Effector memory CD4-positive, alpha-beta T cell (primary cell): ENCODE results near the gene NLRC3.

Experiments
- DNase-seq, 3 donors: peaks; one replicate each; pipeline ENCODE4 v3.0.0-alpha.2; 2020
- H3K27ac ChIP-seq: 2 replicates; pipeline ENCODE4 v1.7.0; 2013; ENCODE audit warnings: mild to moderate bottlenecking, low read length, moderate library complexity; ENCODE audit not compliant: insufficient read depth, poor library complexity, severe bottlenecking
- H3K27me3 ChIP-seq: replicated peaks from 2 replicates; pipeline ENCODE4 v1.7.0; 2013; ENCODE audit warnings: mild to moderate bottlenecking, low read length; ENCODE audit not compliant: insufficient read depth, control insufficient read depth, poor library complexity, severe bottlenecking
- H3K36me3 ChIP-seq: 2 replicates; pipeline ENCODE4 v1.7.0; 2013; ENCODE audit warnings: mild to moderate bottlenecking, low read length, moderate library complexity; ENCODE audit not compliant: control insufficient read depth, insufficient read depth
- H3K4me1 ChIP-seq: 2 replicates; pipeline ENCODE4 v1.7.0; 2013; ENCODE audit warnings: low read length, mild to moderate bottlenecking; ENCODE audit not compliant: control insufficient read depth, insufficient read depth, poor library complexity, severe bottlenecking
- H3K4me3 ChIP-seq: 2 replicates; pipeline ENCODE4 v1.7.0; 2013; ENCODE audit warnings: low read length, low read depth, mild to moderate bottlenecking; ENCODE audit not compliant: insufficient read depth, poor library complexity, severe bottlenecking
- H3K9me3 ChIP-seq: 2 replicates; pipeline ENCODE4 v1.7.0; 2013; ENCODE audit warnings: mild to moderate bottlenecking, low read length, moderate library complexity; ENCODE audit not compliant: control insufficient read depth

Gene NLRC3

GRCh38 chr16:3580686-3581085, 3.5 kb upstream of the NLRC3 start:
- Histone ChIP-seq H3K9me3 (no peaks in the 10 kb centered on the region), H3K27ac (no peak overlapping the region), H3K36me3 (no peaks in the 10 kb centered on the region), H3K27me3 (no peaks in the 10 kb centered on the region), H3K4me3 (no peak overlapping the region), H3K4me1 (peaks cover 19% of the 10 kb centered on the region)
- DNase-seq, result no peak

GRCh38 chr16:3580251-3580651, 3.0 kb upstream of the NLRC3 start:
- H3K4me1 ChIP-seq, result peaks cover 23% of the 10 kb centered on the region
- no peaks in the 10 kb centered on the region for H3K9me3 ChIP-seq
- no peak overlapping the region for H3K4me3 ChIP-seq
- H3K27me3 ChIP-seq, result no peaks in the 10 kb centered on the region
- no peaks in the 10 kb centered on the region for H3K36me3 ChIP-seq
- DNase-seq, result no peak
- peak overlapping the region; percentile 7 for H3K27ac ChIP-seq

DNA sequence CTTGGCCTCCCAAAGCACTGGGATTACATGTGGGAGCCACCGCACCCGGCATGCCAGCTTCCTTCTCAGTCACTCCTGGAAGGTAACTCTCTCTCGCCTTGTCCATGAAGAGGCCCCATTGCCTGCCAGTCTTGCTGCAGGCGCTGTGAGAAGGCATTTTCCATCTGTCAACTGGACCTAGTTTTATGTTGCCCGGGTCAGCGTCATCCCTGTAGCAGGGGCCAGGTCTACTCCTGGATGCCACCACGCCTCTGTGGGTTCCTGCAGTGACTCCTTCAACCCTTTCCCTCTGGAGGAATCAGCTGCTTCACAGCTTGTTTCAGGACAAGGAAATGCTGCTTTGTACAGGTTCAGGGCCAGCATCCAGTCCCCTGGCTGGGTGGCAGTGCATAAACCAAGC, 2.6 kb upstream of the NLRC3 start:
- DNase-seq, result no peak
- H3K36me3 ChIP-seq, result no peaks in the 10 kb centered on the region
- H3K27ac ChIP-seq, result no peak overlapping the region
- H3K4me3 ChIP-seq, result no peak overlapping the region
- H3K4me1 ChIP-seq, result peaks cover 26% of the 10 kb centered on the region
- H3K9me3 ChIP-seq, result no peaks in the 10 kb centered on the region
- H3K27me3 ChIP-seq, result no peaks in the 10 kb centered on the region

DNA sequence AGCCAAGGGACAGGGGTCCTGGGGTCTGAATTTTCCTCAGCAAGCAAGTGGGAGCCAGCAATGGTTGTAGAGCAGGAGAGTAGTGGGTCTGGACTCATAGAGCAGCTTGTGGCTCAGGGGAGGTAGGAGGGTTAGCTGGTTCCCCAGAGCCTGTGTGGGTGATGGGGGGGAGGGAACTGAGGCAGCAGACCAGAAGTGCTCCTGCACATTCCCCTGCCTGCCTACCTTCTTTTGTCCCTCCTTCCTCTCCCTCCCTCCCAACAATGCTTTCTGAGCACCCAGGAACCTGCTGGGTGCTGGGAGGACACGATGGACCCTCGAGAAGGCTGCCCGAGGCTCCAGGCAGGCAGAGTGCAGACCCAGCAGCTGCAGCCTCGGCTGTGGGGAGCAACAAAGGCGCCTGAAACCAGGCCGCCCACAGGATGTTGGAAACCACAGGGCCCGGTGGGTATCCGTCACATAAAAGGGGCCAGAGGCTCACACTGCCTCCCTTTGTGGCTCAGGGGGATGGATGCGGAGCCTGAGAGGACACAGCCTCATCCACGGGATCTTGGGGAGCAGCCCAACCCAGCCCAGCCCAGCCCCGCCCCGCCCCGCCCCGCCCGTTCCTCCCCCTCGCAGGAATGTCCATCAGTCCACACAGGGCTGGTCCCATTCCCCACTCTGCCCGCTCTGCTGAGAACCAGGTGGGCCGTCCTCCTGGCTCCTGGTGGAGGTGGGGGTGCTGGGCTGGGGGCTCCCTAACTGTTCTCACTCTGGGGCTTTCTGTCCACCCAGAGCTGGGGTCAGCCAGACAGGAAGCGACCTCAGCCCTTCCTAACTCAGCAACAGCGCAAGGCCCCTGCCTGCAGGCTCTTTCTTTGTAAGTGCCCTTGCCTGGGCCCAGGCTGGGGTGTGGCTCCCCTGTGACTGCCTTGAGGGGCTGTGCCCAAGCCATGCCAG, 1.7 kb upstream of the NLRC3 start:
- peak overlapping the region; percentile 81 for H3K4me3 ChIP-seq
- H3K4me1 ChIP-seq, result peaks cover 31% of the 10 kb centered on the region
- H3K27me3 ChIP-seq, result no peaks in the 10 kb centered on the region

DNA sequence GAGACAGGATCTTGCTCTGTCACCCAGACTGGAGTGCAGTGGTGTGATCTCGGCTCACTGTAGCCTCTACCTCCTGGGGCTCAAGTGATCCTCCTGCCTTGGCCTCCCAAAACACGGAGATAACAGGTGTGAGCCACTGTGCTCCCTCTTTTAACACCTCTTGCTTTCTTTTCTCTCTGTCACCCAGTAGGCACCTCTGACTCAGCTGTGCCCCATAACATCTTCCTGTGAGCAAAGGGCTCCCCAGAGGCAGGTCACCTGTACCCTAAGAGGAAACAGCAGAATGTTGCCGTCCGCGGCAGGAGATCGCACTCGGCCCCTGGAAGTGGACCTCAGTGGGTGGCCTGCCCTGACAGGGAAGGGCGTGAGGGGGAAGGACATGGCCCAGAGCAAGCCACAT, 918 bp upstream of the NLRC3 start:
- H3K4me3 ChIP-seq, result peak overlapping the region; percentile 81
- no peaks in the 10 kb centered on the region for H3K9me3 ChIP-seq
- peak; percentile 21 to 36 (median 26) for DNase-seq
- peak overlapping the region; percentile 77 for H3K27ac ChIP-seq
- H3K4me1 ChIP-seq, result peaks cover 31% of the 10 kb centered on the region
- no peaks in the 10 kb centered on the region for H3K36me3 ChIP-seq
- no peaks in the 10 kb centered on the region for H3K27me3 ChIP-seq

More for the DNA sequence above, 1.7 kb upstream of the NLRC3 start:
- no peaks in the 10 kb centered on the region for H3K36me3 ChIP-seq
- DNase-seq, result peak in 2 of 3 donors; percentile 39
- peak overlapping the region; percentile 77 for H3K27ac ChIP-seq
- no peaks in the 10 kb centered on the region for H3K9me3 ChIP-seq

DNA sequence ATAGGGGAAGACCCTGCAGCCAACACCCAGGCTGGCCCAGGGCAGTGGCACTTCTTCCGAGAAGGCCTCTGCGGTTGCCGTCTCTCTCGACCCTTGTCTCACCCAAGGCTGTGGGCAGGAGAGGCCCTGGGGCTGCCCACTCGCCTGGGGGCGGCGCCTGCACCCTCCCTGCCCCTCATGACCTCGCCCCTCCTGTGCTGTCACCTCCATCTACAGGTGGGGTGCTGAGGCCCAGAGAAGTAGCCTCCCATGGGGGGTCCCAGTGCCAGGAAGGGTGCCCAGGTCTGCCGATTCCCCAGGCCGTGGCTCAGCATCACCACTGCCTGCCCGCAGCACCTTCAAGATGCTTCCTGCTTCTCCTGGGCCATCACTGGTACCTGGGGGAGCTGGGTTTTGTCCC, 992 bp downstream of the NLRC3 start:
- H3K4me3 ChIP-seq, result peak overlapping the region; percentile 81
- peaks cover under 1% of the 10 kb centered on the region for H3K36me3 ChIP-seq
- H3K27ac ChIP-seq, result peak overlapping the region; percentile 77
- peaks cover 31% of the 10 kb centered on the region for H3K4me1 ChIP-seq
- H3K9me3 ChIP-seq, result no peaks in the 10 kb centered on the region
- no peak for DNase-seq
- H3K27me3 ChIP-seq, result no peaks in the 10 kb centered on the region

DNA sequence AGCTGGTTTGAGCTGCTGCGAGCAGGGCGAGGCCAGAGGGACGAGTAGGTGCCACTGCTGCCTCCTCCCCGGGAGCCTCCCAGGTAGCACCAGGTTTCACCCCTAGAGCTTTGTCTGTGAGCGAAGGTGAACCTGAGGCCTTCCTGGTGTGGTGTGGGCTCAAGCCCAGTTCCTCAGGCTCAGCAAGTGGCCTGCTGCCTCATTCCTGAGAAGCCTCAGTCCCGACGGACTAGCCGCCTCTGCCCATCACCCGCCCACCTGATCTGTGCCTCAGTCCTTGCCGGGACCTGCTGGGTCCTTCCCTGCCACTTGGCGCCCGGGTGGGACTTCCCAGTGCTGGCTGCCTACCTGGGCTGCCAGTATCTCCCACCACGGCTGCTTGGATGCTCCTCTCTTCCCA, 1.7 kb downstream of the NLRC3 start:
- Histone ChIP-seq H3K36me3 (peaks cover 8% of the 10 kb centered on the region), H3K4me1 (peaks cover 31% of the 10 kb centered on the region), H3K4me3 (peak overlapping the region; percentile 81), H3K9me3 (peaks cover 4% of the 10 kb centered on the region), H3K27me3 (no peaks in the 10 kb centered on the region), H3K27ac (peak overlapping the region; percentile 77)
- DNase-seq, result no peak

DNA sequence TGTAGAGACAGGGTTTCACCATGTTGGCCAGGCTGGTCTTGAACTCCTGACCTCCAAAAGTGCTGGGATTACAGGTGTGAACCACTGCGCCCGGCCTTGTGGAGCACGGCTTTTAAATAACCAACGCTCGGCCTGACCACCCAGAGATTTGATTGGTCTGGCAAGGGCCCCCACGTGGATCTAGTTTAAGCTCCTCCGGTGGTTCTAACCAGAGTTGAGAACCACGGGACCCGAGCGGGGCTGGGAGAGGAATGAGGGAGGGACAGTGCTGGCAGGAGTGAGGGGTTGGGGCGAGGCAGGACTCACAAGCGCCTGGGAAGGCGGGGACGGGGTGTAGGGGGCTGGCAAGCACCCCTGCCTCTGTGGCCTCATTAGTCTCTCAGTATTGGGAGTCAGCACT, 3.0 kb downstream of the NLRC3 start:
- Histone ChIP-seq H3K27ac (peak overlapping the region; percentile 37), H3K9me3 (peaks cover 6% of the 10 kb centered on the region), H3K27me3 (no peaks in the 10 kb centered on the region), H3K36me3 (peaks cover 18% of the 10 kb centered on the region), H3K4me3 (no peak overlapping the region), H3K4me1 (peaks cover 21% of the 10 kb centered on the region)
- no peak for DNase-seq

GRCh38 chr16:3573146-3573815, 3.9 kb downstream of the NLRC3 start:
- H3K36me3 ChIP-seq, result peaks cover 18% of the 10 kb centered on the region

More at GRCh38 chr16:3573146-3573815, 3.9 kb downstream of the NLRC3 start:
- peaks cover 14% of the 10 kb centered on the region for H3K4me1 ChIP-seq
- H3K4me3 ChIP-seq, result no peak overlapping the region
- no peak overlapping the region for H3K27ac ChIP-seq
- no peaks in the 10 kb centered on the region for H3K27me3 ChIP-seq
- peaks cover 6% of the 10 kb centered on the region for H3K9me3 ChIP-seq
- no peak for DNase-seq
